Measurements from ENCODE around the gene PREPL. TPM values are rescaled to one million over a fixed set of nuclear protein-coding genes. Genes with fewer than 3 reads are reported as not detected.

Gene PREPL
- total RNA-seq, 2 donors from 2014 or later = 28.9 to 42.3 TPM

DNA sequence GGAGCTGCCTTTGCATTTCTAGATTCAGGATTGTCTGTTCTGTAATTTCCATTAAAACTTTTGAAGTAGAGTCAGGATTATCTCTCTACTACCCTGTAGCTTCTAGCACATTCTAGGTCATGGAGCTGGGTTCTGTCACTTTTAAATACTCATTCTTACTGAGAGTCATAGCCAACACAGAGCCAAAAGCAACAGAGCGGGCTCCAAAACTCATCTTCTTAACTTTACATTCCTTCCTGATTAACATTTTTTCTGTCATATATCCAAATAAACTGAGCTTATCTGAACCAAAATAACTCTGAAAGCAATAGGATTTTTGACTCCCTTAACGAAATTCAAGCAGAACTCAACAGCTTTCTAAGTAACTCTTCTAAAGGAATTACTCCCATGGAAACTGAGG, 12.9 kb downstream of the PREPL start:
- Mint-ChIP-seq H3K4me1 (peaks cover 11% of the 10 kb centered on the region), H3K9me3 (no peaks in the 10 kb centered on the region), H3K4me3 (no peak overlapping the region), H3K36me3 (ENCODE audit: low read depth) (peaks cover 9% of the 10 kb centered on the region), H3K27ac (no peak overlapping the region), H3K27me3 (ENCODE audit: insufficient read depth) (no peaks in the 10 kb centered on the region)
- Histone ChIP-seq H3K27me3 (ENCODE audit: control insufficient read depth, insufficient read depth, low read length, poor library complexity, severe bottlenecking) (no peaks in the 10 kb centered on the region), H3K9me3 (ENCODE audit: control insufficient read depth, low read length) (no peaks in the 10 kb centered on the region), H3K4me1 (ENCODE audit: control insufficient read depth, insufficient read depth, low read length) (no peaks in the 10 kb centered on the region), H3K27ac (ENCODE audit: low read depth, low read length) (no peak overlapping the region), H3K4me3 (ENCODE audit: low read length) (no peak overlapping the region), H3K9ac (ENCODE audit: extremely low read depth, low read length, poor library complexity, severe bottlenecking) (no peak overlapping the region), H3K36me3 (ENCODE audit: control insufficient read depth, insufficient read depth, low read length) (peaks cover 13% of the 10 kb centered on the region)
- WGBS, 2 experiments (ENCODE audit: insufficient coverage in 1 of 2, insufficient read length in 1 of 2) = 86 to 92% methylated on average over 1 to 2 of the region's 2 CpGs
- no peak for DNase-seq
- TF ChIP-seq, protein P1, sequence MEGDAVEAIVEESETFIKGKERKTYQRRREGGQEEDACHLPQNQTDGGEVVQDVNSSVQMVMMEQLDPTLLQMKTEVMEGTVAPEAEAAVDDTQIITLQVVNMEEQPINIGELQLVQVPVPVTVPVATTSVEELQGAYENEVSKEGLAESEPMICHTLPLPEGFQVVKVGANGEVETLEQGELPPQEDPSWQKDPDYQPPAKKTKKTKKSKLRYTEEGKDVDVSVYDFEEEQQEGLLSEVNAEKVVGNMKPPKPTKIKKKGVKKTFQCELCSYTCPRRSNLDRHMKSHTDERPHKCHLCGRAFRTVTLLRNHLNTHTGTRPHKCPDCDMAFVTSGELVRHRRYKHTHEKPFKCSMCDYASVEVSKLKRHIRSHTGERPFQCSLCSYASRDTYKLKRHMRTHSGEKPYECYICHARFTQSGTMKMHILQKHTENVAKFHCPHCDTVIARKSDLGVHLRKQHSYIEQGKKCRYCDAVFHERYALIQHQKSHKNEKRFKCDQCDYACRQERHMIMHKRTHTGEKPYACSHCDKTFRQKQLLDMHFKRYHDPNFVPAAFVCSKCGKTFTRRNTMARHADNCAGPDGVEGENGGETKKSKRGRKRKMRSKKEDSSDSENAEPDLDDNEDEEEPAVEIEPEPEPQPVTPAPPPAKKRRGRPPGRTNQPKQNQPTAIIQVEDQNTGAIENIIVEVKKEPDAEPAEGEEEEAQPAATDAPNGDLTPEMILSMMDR (conservative IDR thresholded peaks at IDR 0.05) = no peak

DNA sequence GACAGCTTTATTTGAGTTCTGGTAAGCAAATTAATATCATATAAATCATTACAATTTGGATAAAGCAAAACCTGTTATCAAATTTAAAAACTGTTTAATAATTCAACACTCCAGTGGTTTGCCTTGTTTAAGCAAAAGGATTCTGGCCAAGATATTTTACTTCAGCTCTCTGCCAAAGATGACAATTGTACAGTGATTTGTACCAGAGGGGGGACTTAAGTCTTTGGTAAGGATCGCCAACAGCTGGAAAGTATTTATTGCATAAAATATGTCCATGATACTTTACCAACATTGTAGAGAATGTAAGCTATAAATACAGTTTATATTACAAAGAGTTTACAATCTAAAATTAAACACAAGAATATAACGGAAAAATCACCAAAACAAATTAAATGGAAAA, 13.8 kb downstream of the PREPL start:
- DNase-seq = no peak
- Histone ChIP-seq H3K4me1 (ENCODE audit: control insufficient read depth, insufficient read depth, low read length) (no peaks in the 10 kb centered on the region), H3K27me3 (ENCODE audit: control insufficient read depth, insufficient read depth, low read length, poor library complexity, severe bottlenecking) (no peaks in the 10 kb centered on the region), H3K4me3 (ENCODE audit: low read length) (no peak overlapping the region), H3K9me3 (ENCODE audit: control insufficient read depth, low read length) (no peaks in the 10 kb centered on the region), H3K36me3 (ENCODE audit: control insufficient read depth, insufficient read depth, low read length) (peaks cover 16% of the 10 kb centered on the region), H3K9ac (ENCODE audit: extremely low read depth, low read length, poor library complexity, severe bottlenecking) (no peak overlapping the region), H3K27ac (ENCODE audit: low read depth, low read length) (no peak overlapping the region)
- TF ChIP-seq, protein P1 (conservative IDR thresholded peaks at IDR 0.05) = no peak
- WGBS, 2 experiments (ENCODE audit: insufficient coverage in 1 of 2, insufficient read length in 1 of 2) = no CpG with 5 or more reads among the region's 2 CpGs
- Mint-ChIP-seq H3K27me3 (ENCODE audit: insufficient read depth) (no peaks in the 10 kb centered on the region), H3K4me3 (no peak overlapping the region), H3K4me1 (peaks cover 15% of the 10 kb centered on the region), H3K9me3 (no peaks in the 10 kb centered on the region), H3K27ac (no peak overlapping the region), H3K36me3 (ENCODE audit: low read depth) (peaks cover 12% of the 10 kb centered on the region)

DNA sequence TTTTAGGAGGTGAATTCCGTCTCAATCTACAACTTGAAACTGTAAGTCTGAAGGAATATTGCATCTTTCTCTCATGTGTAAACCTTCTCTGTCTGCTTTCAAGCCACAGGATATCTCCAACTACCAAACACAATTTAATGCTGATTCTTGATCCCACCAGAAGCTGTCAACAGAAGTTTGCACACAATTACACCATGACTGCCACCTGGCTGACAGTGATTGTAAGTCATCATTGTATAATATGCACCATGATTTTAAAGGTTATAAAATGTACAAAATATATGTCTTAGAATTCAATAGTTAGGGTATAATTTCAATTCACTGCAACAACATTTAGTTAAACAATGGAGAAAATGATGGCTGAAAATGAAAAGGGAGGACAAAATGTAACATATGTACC, 18.4 kb downstream of the PREPL start:
- DNase-seq = no peak
- H3K9me3 Mint-ChIP-seq = no peaks in the 10 kb centered on the region
- no peaks in the 10 kb centered on the region for H3K27me3 Mint-ChIP-seq (ENCODE audit: insufficient read depth)
- H3K4me3 ChIP-seq (ENCODE audit: low read length) = no peak overlapping the region
- H3K9me3 ChIP-seq (ENCODE audit: control insufficient read depth, low read length) = no peaks in the 10 kb centered on the region
- no peak overlapping the region for H3K9ac ChIP-seq (ENCODE audit: extremely low read depth, low read length, poor library complexity, severe bottlenecking)
- no peaks in the 10 kb centered on the region for H3K27me3 ChIP-seq (ENCODE audit: control insufficient read depth, insufficient read depth, low read length, poor library complexity, severe bottlenecking)
- H3K4me3 Mint-ChIP-seq = no peak overlapping the region
- H3K4me1 ChIP-seq (ENCODE audit: control insufficient read depth, insufficient read depth, low read length) = no peaks in the 10 kb centered on the region
- peaks cover 4% of the 10 kb centered on the region for H3K4me1 Mint-ChIP-seq
- TF ChIP-seq, protein P1 (conservative IDR thresholded peaks at IDR 0.05) = peak; percentile 83
- WGBS, 2 experiments (ENCODE audit: insufficient coverage in 1 of 2, insufficient read length in 1 of 2) = 78 to 79% methylated on average over 1 of the region's 1 CpG
- peaks cover 48% of the 10 kb centered on the region for H3K36me3 ChIP-seq (ENCODE audit: control insufficient read depth, insufficient read depth, low read length)
- H3K36me3 Mint-ChIP-seq (ENCODE audit: low read depth) = peaks cover 19% of the 10 kb centered on the region
- H3K27ac Mint-ChIP-seq = no peak overlapping the region
- no peak overlapping the region for H3K27ac ChIP-seq (ENCODE audit: low read depth, low read length)

Measured in endodermal cell (in vitro differentiated cells).